ENCODE measurements around the gene ALKBH7.

The ALKBH7 gene

DNA sequence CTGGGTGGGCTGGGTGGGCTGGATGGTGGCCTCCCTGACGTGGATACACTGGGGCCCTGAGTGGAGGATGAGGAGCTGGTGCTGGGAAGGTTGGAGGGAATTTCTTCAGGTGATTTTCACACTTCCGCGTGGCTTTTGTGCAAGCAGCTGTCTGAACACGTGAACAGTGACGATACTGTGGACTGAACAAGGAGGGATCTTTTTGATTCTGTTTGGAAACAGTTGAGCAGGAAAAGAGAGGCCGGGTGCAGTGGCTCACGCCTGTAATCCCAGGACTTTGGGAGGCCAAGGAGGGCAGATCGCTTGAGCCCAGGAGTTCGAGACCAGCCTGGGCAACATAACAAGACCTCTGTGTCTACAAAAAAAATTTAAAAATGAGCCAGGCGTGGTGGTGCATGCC is 29.5 kb downstream of the ALKBH7 start:
- DNase-seq, result no peak

DNA sequence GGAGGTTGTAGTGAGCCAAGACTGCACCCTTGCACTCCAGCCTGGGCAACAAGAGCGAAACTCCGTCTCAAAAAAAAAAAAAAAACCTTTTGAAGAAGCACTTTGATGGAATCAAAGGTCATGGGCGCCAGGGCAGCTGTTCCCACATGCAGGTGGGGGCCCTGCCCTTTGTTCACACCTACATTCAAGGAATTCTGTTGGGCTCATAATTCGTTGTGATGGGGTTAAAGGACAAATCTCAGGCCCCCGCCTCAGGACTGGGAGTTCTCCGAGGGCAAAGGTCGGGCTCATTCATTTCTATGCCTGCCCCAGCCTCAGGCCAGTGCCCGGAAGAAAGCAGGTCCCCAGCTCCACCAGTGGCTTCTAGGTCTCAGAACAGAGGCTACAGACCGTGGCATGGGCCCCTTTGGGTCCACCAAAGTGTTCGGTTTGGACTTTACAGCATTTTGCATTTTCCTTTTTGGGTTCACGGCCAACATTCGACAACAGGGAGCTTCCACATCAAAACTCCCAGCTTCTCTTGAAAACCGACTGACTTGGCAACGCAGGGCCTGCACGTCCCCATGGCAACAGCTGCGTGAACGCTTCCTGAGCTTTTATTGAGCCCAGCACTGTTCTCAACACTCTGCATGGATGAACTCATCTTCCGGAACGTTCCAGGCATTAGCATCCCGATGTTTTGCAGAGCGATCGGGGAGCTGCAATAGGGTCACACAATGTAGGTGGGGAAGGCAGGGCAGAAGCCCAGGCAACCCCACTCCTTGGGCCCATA is 30.4 kb downstream of the ALKBH7 start:
- no peak for DNase-seq

DNA sequence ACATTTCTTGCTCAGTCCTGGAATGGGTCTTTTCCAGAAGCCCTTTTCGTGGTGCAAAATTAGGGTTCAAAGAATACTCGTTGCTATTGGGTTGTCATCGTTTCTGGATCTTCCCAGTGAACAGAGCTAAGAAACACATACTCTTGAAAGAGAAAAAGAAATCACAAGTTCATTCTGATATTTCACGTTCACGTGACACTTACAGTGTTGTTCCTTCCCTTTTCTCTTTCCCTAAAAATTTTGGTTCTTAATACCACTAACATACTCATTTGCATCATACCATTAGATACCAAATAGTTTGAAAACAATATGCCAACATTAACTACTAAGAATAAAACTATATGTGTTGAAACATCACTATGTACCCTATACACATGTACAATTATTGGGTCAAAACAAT is 33.8 kb downstream of the ALKBH7 start:
- no peak for DNase-seq

DNA sequence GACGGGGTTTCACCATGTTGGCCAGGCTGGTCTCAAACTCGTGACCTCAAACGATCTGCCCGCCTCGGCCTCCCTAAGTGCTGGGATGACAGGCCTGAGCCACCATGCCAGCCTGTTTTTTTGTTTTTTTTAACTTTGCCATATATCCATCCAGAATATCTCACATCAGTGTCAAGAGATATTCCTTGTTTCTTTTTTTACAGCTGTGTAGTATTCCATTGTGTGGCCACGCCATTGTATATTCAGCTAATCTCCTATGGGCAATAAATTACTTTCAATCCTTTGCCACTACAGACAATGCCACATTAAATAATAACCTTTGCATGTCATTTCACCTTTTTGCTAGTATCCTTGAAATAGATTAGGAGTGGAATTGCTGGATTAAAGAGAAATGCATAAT is 36.8 kb downstream of the ALKBH7 start:
- no peak for DNase-seq

DNA sequence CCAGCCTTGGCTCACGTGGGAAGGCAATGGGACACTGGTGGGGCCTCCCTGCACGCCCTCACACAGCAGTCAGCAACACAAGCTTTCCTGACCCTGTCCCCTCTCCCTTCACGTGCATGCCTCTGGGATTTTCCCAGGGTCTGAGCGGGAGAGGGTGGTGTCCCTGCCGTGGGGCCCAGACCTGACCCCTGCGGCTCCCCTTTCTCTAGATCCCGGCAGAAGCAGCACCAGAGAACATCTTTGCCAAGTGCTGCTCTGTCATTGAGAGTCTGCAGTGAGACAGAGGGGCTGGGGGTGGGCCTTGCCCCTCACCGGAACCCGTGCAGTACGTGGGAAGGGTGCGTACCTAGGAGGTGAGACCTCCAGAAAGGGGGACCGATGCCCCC is 39.5 kb downstream of the ALKBH7 start:
- DNase-seq, result no peak

DNA sequence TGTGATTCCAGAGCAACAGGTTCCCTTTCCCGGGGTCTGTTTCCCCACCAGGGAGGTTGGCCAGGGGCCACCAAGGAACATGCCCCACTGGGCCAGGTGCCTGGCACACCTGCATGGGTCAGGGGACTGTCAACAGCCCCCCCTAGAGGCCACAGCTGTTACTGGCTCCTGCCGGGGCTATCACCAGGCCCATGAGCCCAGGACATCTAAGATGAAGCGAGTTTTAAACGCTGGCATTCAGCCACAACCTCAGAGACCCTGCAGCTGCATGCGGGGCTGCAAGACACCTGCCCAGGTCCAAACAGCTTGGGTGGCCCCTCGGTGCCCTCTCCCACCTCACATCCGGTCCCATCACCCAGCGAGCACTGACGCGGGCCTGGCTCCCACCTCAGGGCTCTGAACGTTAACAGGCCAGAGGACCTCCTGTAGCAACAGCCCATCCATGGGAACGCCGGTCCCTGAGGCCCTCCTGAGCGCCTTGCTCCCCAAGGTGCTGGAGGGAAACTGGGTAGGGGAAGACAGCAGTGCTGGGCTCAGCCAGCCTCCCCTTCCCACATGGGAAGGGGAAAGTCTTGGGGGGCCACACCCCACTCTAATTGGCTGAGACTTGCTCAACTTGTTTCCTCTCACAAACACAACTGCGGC is 40.0 kb downstream of the ALKBH7 start:
- peak; percentile 36 for DNase-seq

DNA sequence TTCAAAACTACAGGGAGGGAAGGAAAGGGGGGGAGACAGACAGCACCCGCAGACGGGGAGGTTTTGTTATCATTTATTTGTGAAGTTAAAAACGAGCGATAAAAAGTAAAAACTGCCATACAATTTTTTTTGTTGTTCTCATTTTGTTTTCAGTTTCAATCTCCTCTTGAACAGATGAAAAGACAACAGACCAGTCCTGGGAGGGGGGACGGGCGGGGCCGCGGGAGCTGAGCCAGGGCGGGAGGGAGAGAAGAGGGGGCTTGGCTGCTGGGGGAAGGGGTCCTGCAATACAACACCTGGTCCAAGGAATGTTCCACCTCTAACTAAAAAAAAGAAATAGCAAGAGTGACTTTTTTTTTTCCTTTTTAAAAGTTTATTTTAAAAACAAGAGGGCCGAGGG is 40.7 kb downstream of the ALKBH7 start:
- no peak for DNase-seq

DNA sequence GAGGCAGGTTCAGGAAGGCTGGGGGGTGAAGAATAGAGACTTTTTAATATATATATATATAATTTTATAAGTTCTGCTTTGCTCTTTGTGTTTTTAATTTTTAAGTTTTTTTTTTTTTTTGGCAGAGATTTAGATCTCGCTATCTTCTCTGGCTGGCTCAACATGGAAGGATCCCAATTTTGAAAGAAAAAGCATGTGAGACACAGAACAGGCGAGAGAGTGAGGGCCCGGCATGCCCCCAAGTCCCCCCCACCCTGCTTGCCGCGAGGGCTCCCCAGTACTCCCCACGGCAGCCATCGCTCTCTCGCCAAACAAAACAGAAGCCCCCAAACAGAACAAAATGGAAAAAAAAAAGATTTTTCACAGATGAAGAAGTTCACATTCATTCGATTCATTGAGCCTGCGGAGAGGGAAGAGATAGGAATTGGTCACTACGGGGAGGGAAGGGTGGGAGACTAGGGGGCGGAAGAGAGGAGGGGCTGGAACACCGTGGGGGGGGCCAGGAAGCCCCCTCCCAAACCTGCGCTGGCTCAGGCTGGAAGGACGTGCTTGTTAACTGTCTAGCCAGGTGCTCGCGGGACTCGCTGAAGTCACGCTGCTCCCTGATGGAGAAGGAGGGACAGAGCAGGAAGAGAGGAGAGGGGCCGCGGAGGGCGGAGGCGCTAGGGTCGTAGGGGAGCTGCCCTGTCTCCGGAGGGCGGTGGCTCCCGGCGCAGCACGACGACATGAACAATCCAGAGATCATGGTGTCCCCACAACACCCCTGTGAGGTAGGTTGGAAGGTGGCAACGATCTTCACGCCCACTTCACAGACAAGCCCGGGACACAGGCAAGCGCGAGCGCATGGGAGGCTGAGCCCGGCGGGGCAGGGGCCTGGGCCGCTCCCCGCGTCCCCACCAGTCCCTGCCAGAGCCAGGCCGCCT is 41.4 kb downstream of the ALKBH7 start:
- no peak for DNase-seq

DNA sequence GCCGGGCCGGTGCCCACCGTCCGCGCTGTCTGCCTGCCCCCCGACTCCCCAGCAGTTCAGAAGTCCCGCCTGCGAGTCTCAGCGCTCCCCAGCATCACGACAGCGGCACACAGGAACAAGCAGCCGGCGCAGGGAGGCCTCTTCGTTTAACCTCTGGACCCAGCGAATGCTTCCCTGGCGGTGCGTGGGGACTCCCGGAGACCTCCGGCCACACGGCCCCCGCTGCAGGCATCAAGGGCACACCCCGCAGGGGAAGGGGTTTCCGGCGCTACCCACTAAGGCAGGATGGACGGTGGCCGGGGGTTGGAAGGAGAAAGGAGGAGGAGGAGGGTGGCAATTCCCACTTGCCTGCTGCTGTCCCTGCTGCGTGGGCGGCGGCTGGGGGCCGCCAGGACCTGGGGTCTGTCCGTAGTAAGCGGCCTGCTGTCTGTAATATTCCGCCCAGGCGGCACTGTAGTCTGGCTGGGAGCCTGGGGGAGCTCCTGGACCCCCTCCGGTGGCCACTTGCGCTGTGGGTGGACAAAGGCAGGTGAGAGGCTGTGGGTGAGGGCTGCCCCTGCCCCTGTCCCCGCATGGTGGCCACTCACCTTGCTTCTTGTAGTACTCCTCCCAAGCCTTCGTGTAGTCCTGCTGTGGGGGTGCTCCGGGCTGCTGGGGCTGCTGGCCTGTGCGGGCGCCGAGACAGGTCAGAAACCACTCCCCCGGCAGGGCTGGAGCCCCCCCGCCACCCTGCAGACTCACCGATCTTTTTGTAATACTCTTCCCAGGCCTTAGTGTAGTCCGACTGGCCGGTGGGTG is 42.4 kb downstream of the ALKBH7 start:
- DNase-seq, result no peak

DNA sequence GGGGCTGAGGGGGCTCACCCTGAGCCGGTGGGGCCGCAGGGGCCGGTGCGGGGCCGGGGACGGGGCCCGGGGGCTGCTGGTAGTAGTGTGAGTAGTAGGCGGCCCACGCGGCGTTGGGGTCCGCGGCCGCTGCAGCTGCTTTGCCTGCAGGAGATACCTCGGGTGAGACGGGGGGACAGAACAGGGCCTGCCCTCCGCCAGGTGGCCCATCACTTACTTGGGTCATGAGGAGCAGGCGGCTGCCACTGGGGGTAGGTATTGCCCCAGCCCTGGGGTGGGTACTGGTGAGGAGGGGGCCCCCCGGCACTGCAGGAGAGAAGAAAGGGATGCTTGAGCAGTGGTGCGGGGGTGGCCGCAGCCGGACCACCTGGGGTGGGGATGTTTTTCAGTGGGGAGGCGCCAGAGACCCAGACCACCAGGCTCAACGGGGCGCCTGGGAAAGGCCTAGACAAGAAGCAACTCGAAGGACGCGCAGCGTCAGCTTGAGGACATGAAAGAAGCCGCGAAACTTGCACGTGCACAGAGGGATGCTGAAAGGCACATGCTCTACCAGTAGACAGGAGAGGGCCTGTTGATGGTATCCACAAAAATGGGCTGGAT is 43.1 kb downstream of the ALKBH7 start:
- no peak for DNase-seq

DNA sequence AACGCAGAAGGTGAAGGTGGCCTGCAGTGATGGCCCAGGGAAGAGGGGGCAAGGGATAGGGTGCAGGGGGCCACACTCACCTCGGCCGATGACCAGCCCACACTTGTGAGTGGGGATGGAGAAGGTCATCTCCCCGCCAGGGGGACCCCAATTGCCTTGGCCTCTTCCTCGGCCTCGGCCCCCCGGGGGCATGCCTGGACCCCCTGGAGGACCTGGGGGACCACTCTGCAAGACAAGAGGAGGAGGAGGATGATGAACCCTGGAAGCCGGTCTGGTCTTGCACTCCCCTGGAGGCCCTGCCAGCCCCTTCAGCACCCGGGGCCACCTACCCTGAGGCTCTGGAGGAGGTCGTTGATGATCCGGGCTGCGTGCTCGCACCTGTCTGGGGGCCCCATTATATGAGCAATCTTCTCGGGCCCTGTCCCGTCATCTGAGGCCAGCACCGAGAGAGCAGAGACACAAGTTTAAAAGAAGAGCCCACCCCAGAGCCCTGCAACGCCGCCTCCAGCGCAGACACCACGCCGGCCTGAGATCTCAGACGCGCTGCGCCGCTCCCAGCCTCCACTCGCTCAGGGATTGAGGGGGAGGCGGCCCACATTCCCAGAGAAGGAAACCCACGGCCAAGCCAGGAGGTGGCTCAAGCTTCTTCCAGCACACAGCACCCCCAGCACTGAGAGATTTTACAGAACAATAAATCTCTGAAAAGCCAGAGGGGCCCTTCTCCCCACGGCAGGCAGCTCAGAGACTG is 44.2 kb downstream of the ALKBH7 start:
- DNase-seq, result no peak

DNA sequence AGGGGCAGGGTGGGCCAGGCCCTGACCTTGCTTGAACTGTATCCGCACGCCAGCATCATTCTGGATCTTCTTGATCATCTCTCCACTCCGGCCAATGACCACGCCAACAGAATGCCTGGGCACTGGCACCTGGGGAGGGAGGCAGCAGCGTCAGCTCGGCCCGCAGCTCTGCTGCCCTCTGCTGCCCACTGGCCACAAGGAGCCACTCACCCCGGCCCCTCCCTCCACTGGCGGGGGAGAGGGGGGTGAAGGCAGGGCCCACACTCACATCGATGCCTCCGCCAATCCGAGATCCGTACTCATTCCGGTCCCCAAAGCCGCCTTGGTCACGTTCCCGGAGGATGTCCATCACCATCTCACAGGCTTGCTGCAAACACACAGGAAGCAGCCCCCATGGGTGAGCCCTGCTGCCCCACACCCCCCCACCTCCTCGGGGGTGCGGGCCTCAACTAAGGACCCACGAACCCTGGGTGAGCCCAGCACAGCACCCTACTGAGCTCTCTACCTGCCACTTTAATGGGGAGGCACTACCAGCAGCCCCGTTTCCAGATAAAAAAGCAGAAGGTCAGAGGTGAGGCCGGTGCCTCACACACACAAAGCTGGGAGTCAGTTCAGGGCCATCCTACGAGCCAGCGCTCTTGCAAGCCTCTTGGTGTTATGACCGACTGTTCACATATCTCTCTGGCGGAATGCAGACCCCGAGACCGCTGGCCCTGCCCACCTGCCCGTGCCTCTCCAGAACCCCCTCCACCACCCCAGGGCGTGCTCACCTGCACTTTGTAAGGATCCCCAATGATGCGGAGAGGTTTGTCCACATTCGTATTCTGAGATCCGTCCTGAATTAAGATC is 45.3 kb downstream of the ALKBH7 start:
- DNase-seq, result no peak

DNA sequence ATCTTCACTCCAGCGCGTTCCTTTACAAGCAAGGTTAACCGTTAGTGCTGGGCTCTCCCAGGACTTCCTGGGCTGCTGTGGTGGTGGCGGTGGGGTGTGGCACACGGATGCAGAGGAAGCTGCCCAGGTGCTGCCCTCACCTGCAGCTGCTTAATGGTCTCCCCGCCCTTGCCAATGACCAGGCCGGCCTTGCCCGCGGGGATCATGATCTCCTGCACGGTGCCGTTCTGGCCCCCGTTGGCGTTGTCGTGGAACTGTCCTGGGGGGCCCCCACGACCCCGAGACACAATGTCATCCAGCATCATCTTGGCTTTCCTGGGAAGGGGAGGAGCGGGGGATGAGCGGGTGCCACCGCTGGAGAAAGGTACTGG is 46.0 kb downstream of the ALKBH7 start:
- DNase-seq, result no peak

DNA sequence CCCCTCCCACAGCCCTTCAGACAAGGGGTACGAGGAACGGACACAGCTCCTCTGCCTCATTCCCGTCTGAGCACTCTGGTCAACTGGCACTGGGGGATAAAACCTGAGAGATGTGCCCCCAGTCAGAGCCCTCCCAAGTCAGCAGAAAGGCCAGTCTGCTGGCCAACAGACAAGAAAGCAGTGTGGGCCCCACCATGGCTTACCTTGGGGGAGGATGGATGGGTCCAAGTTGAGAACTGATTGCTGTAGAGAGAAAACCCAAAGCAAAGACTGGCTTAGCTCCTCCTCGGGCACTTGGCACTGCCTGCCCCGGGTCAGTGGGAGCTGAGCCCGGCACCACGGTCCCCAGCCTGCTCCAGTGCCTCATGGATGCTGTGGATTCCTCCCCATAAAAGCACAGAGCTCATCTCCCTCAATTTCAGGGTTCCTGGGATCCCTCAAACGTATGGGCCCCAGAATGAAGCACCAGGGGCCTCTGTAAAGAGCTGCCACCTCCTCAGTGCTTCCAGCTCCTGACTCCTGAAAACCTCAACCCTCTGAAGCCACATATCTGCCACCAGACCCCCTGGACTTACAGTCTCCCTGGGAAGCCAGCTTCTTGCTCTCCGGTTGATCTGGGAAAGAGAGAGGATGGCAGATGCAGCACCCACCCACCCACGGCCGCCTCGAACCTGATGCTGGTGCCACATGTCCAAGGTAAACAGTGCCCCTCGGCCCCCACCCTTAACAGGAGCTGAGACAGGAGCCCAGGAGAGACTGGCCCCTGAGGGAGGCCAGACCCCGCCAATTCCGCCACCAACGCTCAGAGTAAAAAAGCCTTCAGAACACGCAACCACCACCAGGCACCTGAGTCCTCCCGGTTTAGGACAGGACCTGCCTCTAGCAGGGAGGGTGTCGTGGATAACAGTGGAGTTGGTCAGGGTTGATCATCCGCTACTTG is 48.8 kb downstream of the ALKBH7 start:
- DNase-seq, result no peak

DNA sequence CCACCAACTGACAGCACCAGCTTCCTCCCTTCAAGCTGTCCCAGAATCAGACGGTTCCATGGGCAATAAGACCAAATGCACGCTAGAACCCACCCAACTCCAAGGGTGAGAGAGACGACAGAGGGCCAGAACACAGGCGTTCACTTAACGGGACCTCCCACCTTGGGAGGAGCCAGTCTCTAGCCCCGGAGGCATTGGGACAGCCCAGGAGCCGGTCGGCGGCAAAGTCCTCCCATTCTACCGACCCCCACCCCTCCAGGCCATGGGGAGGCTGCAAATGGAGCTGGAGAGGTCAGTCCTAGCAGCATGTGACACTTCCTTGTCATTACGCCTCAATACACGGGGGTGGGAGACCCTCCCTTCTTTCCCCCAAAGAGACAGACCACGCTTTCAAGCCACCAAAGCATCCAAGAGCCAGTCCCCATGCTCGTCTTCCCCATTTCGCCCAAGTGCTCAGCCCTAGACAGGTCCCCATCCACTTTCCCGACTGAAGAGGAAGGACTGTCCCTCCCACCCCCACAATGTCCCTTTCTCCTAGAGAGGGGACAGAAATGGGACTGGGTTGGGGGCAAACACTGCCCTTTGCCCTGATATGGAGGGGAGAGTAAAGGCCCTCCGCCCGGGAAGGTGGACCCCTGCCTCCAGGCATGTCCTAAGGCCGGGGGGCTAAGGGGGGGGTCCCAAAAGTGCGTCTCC is 51.1 kb downstream of the ALKBH7 start:
- no peak for DNase-seq

DNA sequence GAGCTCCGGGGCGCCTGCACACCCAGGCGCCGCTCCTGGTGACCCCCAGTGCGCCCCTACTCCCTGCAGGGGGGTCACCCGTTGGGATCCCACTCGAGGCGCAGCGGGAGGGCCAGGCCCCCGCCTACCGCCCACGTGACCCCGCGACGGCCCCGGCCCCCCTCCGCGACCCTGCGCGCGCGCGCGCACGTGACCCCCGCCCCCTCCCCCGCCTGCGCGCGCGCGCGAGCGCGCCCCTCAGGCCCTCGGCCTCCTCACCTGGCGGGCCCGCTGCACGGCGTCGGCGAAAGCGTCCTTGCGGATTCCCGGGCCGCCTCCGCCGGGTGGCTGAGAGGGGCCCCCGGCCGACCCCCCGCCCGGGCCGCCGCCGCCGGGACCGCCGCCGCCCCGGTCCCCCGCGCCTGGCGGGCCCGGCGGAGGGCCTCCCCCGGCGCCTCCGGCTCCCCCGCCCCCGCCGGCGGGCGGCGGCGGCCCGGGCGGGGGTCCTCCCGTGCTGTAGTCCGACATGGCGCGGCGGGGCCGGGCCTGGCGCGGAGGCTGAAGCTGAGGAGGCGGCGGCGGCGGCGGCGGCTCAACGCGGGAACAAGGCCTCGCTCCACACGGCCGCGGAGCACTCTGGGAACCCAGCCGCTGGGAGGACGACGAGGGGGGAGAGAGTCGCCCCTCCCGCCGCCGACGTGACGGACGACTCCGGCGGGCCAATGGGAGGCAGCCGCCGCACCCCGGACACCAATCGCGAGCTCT is 51.8 kb downstream of the ALKBH7 start, which contains the start of gene KHSRP:
KHSRP (minus strand) TSS at position 617 of the 744 bp plus-strand sequence; CDS start at position 507, 110 bp downstream.
- no peak for DNase-seq

All from NCI-H1436 (cell line).